CD4-positive, alpha-beta T cell (primary cell): Measurements from ENCODE around the gene RPL31. TPM values are rescaled to one million over a fixed set of nuclear protein-coding genes. Genes with fewer than 3 reads are reported as not detected.
A peak's percentile ranks its signal among the peaks of the same experiment; 100 is the strongest.

Experiments used
- ATAC-seq: fragments of 200-7000 bp; cut with Tn5 transposase; one replicate; pipeline ENCODE4 v1.10.0; 2022; ENCODE audit warnings: mild to moderate bottlenecking; ENCODE audit not compliant: poor library complexity
- CTCF ChIA-PET: fragments of 350-600 bp; sonication (Branson Sonifier 250); formaldehyde crosslinking; loops from one replicate; lab custom pipeline; 2021; ENCODE audit warnings: antibody characterized with exemption, inconsistent platforms; lab: Charles Lee
- POLR2A ChIA-PET: fragments of 350-600 bp; sonication (Branson Sonifier 250); formaldehyde crosslinking; loops from one replicate; lab custom pipeline; 2021; ENCODE audit warnings: antibody characterized with exemption, inconsistent platforms; lab: Charles Lee
- DNase-seq, 14 experiments: peaks; one replicate each; pipeline ENCODE4 v3.0.0-alpha.2; 2013 to 2020; ENCODE audit warnings: mixed read lengths in 2 of 14
- H3K27ac ChIP-seq, 2 donors: one replicate each; pipeline versions ENCODE4 v1.5.1 to v1.7.0; 2013; ENCODE audit warnings: low read length in 2 of 2, low read depth in 1 of 2, mild to moderate bottlenecking in 1 of 2
- H3K27me3 ChIP-seq, 2 experiments: 1 replicate in 1 of 2; 2 replicates in 1 of 2; pipeline versions ENCODE4 v1.6.1 to v1.7.0; 2013; ENCODE audit warnings: low read length in 2 of 2, control low read depth in 1 of 2, mild to moderate bottlenecking in 1 of 2, moderate library complexity in 1 of 2; ENCODE audit not compliant: insufficient read depth in 2 of 2, control insufficient read depth in 1 of 2
- H3K36me3 ChIP-seq: one replicate; pipeline ENCODE4 v1.6.1; 2013; ENCODE audit warnings: low read length, control low read depth; ENCODE audit not compliant: insufficient read depth
- H3K4me1 ChIP-seq: one replicate; pipeline ENCODE4 v1.6.1; 2013; ENCODE audit warnings: low read length, control low read depth; ENCODE audit not compliant: insufficient read depth
- H3K4me3 ChIP-seq: one replicate; pipeline ENCODE4 v1.5.1; 2013; ENCODE audit warnings: mild to moderate bottlenecking, low read length, moderate library complexity
- H3K9me3 ChIP-seq, 2 experiments: 1 replicate in 1 of 2; 2 replicates in 1 of 2; pipeline versions ENCODE4 v1.6.1 to v1.7.0; 2013; ENCODE audit warnings: low read length in 2 of 2, mild to moderate bottlenecking in 2 of 2, control low read depth in 1 of 2, moderate library complexity in 1 of 2; ENCODE audit not compliant: control insufficient read depth in 1 of 2, insufficient read depth in 1 of 2
- H3K27ac Mint-ChIP-seq: one replicate; pipeline ENCODE4 v1.8.0; 2020; ENCODE audit warnings: mixed read lengths
- H3K27me3 Mint-ChIP-seq: one replicate; pipeline ENCODE4 v1.8.0; 2021; ENCODE audit warnings: mixed read lengths
- H3K36me3 Mint-ChIP-seq: one replicate; pipeline ENCODE4 v1.8.0; 2021; ENCODE audit warnings: low read depth, mixed read lengths
- H3K4me1 Mint-ChIP-seq: one replicate; pipeline ENCODE4 v1.8.0; 2021; ENCODE audit warnings: low read depth, mixed read lengths
- H3K4me3 Mint-ChIP-seq: one replicate; pipeline ENCODE4 v1.8.0; 2020; ENCODE audit warnings: mild to moderate bottlenecking, mixed read lengths
- H3K9me3 Mint-ChIP-seq: one replicate; pipeline ENCODE4 v1.8.0; 2020; ENCODE audit warnings: mixed read lengths
- CTCF ChIP-seq: fragments of 200-600 bp; IDR thresholded peaks from one replicate; pipeline ENCODE4 v1.8.0; 2022; ENCODE audit warnings: antibody characterized with exemption, mild to moderate bottlenecking
- intact Hi-C, 2 experiments: fragments of 100-400 bp; cut with DNase I in 1 of 2; cut with micrococcal nuclease in 1 of 2; formaldehyde crosslinking; loops; one replicate each; pipeline versions ENCODE4 v1.15.1 to v1.9.0; 2023 to 2025; cut with DNase I, micrococcal nuclease
- total RNA-seq, 174 experiments: library from RNA in 2 of 174; stranded (reverse) in 2 of 174; gene quantifications; one replicate each; pipeline ENCODE4 v1.2.3 and lab custom pipeline; 2021 to 2026

Gene RPL31
- total RNA-seq, 2 experiments from 2014 or later: 2,901 to 2,913 TPM

- POLR2A ChIA-PET: no interaction called here
Measured at GRCh38 chr2:100962366-100963025, 39.6 kb upstream of the RPL31 start.

GRCh38 chr2:100963026-100963375, 39.1 kb upstream of the RPL31 start:
- intact Hi-C loops: no loop called here
- POLR2A ChIA-PET: no interaction called here
- Mint-ChIP-seq H3K4me1 (peaks cover 8% of the 10 kb centered on the region), H3K27ac (no peak overlapping the region), H3K9me3 (no peaks in the 10 kb centered on the region), H3K4me3 (no peak overlapping the region), H3K27me3 (no peaks in the 10 kb centered on the region), H3K36me3 (no peaks in the 10 kb centered on the region)
- no peak for TF ChIP-seq CTCF
- no peaks in the 10 kb centered on the region for H3K27me3 ChIP-seq
- no peak overlapping the region for H3K4me3 ChIP-seq
- peaks cover 8% of the 10 kb centered on the region for H3K4me1 ChIP-seq
- ATAC-seq: no peak
- H3K27ac ChIP-seq: no peak overlapping the region
- CTCF ChIA-PET: no interaction called here
- no peaks in the 10 kb centered on the region for H3K9me3 ChIP-seq
- no peak for DNase-seq
- no peaks in the 10 kb centered on the region for H3K36me3 ChIP-seq

More at GRCh38 chr2:100962366-100963025, 39.6 kb upstream of the RPL31 start:
- Histone ChIP-seq H3K27ac (no peak overlapping the region), H3K9me3 (no peaks in the 10 kb centered on the region), H3K36me3 (no peaks in the 10 kb centered on the region), H3K4me1 (peaks cover 8% of the 10 kb centered on the region), H3K4me3 (no peak overlapping the region), H3K27me3 (no peaks in the 10 kb centered on the region)
- H3K27me3 Mint-ChIP-seq: no peaks in the 10 kb centered on the region
- H3K27ac Mint-ChIP-seq: no peak overlapping the region
- no peak for TF ChIP-seq CTCF
- H3K4me3 Mint-ChIP-seq: no peak overlapping the region
- ATAC-seq: no peak
- CTCF ChIA-PET: no interaction called here
- no peaks in the 10 kb centered on the region for H3K36me3 Mint-ChIP-seq
- H3K4me1 Mint-ChIP-seq: peaks cover 8% of the 10 kb centered on the region
- H3K9me3 Mint-ChIP-seq: no peaks in the 10 kb centered on the region
- intact Hi-C loops: no loop called here
- DNase-seq: no peak

- Histone ChIP-seq H3K27me3 (no peaks in the 10 kb centered on the region), H3K4me1 (peaks cover 8% of the 10 kb centered on the region), H3K27ac (no peak overlapping the region), H3K36me3 (no peaks in the 10 kb centered on the region), H3K4me3 (no peak overlapping the region), H3K9me3 (no peaks in the 10 kb centered on the region)
- Mint-ChIP-seq H3K4me3 (no peak overlapping the region), H3K4me1 (peaks cover 8% of the 10 kb centered on the region), H3K27me3 (no peaks in the 10 kb centered on the region), H3K9me3 (no peaks in the 10 kb centered on the region), H3K27ac (peak overlapping the region; percentile 43), H3K36me3 (no peaks in the 10 kb centered on the region)
- ChIA-PET POLR2A (no interaction called here), CTCF (no interaction called here)
- DNase-seq (peak in 9 of 14 experiments; percentile 16 to 38 (median 22)), ATAC-seq (peak; percentile 77)
- intact Hi-C loops: no loop called here
- no peak for TF ChIP-seq CTCF
Measured at GRCh38 chr2:100964222-100964621, 37.9 kb upstream of the RPL31 start.
